Activated CD4-positive, alpha-beta T cell treated with anti-CD3 and anti-CD28 coated beads, Interleukin-2, amount 50 U/mL, for 16 hours (primary cell): ENCODE results near the gene RNASE8.

Experiments
- DNase-seq: peaks from one replicate; pipeline ENCODE4 v3.0.0-alpha.2; 2020

The RNASE8 gene

GRCh38 chr14:21093769-21094681, 36.4 kb downstream of the RNASE8 start:
- DNase-seq: no peak

GRCh38 chr14:21095430-21096205, 38.0 kb downstream of the RNASE8 start:
- DNase-seq: no peak

- no peak for DNase-seq
These were observed 38.8 kb downstream of the RNASE8 start for GRCh38 chr14:21096438-21096837.

GRCh38 chr14:21096978-21097635, 39.5 kb downstream of the RNASE8 start:
- DNase-seq: no peak

GRCh38 chr14:21097636-21098075, 40.0 kb downstream of the RNASE8 start:
- no peak for DNase-seq

GRCh38 chr14:21098076-21098891, 40.7 kb downstream of the RNASE8 start, which contains the start of gene ZNF219:
Gene ZNF219, minus strand, starts transcription at chr14:21098655. Its CDS starts 5,064 bp downstream, at chr14:21093591.
- DNase-seq: no peak

GRCh38 chr14:21098892-21099595, 41.4 kb downstream of the RNASE8 start:
- DNase-seq: no peak

- no peak for DNase-seq
These were observed 42.0 kb downstream of the RNASE8 start for GRCh38 chr14:21099596-21099985.

- no peak for DNase-seq
These were observed 43.3 kb downstream of the RNASE8 start, which contains the start of gene TMEM253 for GRCh38 chr14:21100931-21101330. Gene TMEM253, plus strand, starts transcription at chr14:21101066. Its CDS starts 278 bp downstream, at chr14:21101344.

- peak; percentile 34 for DNase-seq
These were observed 44.3 kb downstream of the RNASE8 start for GRCh38 chr14:21101802-21102413.

- DNase-seq: no peak
These were observed 45.1 kb downstream of the RNASE8 start for GRCh38 chr14:21102521-21103410.

GRCh38 chr14:21103411-21103709, 45.7 kb downstream of the RNASE8 start:
- no peak for DNase-seq

GRCh38 chr14:21103710-21104447, 46.3 kb downstream of the RNASE8 start:
- peak; percentile 96 for DNase-seq

GRCh38 chr14:21104448-21105060, 46.9 kb downstream of the RNASE8 start:
- peak; percentile 71 for DNase-seq

GRCh38 chr14:21105095-21105494, 47.5 kb downstream of the RNASE8 start:
- no peak for DNase-seq

GRCh38 chr14:21106176-21106497, 48.5 kb downstream of the RNASE8 start:
- no peak for DNase-seq

GRCh38 chr14:21106498-21107282, 49.1 kb downstream of the RNASE8 start:
- peak; percentile 84 for DNase-seq

- DNase-seq: no peak
These were observed 49.7 kb downstream of the RNASE8 start for GRCh38 chr14:21107283-21107800.
